ENCODE results near the gene RBMS1. TPM values are rescaled to one million over a fixed set of nuclear protein-coding genes. Genes with fewer than 3 reads are reported as not detected.
A peak's percentile ranks its signal among the peaks of the same experiment; 100 is the strongest.

RBMS1 gene
- total and polyA plus RNA-seq, 2 of the 13 experiments (the other 11 are each of a cell fraction or from before 2014, with no cell fraction given) = 55.5 to 110 TPM

DNA sequence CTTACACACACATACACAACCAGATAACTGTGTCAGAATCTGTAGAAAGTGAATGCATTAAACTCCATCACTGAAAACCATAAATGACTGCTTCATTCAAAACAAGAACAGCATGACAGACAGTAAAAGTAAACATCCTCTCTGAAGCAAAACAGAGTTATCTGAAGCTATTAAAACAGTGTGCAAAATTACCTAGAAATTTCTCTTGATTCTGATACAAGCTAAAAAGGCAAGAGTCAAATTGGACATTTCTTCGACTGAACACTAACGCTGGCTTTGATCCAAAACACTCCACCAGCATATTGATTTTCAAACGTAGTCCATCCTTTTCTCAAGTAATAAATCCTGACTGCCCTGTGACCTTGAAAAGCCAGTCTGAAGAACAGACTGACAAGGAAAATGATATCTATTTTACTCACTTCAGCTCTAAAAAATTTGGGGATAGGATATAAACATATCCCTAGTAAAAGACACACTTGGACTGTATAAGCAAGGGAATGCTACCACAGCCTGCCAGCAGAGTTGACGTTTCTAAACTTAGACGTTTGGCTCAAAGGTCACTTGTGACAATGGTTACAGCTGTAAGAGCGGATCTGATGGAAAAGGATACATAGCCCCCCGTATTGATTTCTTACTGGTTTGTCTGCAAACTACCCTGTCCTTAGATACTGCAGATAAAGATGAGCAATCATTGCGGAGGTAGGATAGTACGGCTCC lies 164.6 kb downstream of the RBMS1 start (continued):
- TF ChIP-seq FOXK1 (CRISPR knock-in tag; IDR thresholded peaks at IDR 0.05; ENCODE audit: borderline replicate concordance, low read depth) (peak; percentile 65; the same call in 1 of the 2 replicates), GABPA (IDR thresholded peaks at IDR 0.05; ENCODE audit: low read depth, low read length) (no peak), GABPA (CRISPR knock-in tag; IDR thresholded peaks at IDR 0.05; ENCODE audit: low read depth) (no peak), ASH2L (IDR thresholded peaks at IDR 0.05; ENCODE audit: insufficient read length, low read depth, low read length) (peak; percentile 65), FOXA3 (CRISPR knock-in tag; IDR thresholded peaks at IDR 0.05) (peak; percentile 74), HMG20A (CRISPR knock-in tag; IDR thresholded peaks at IDR 0.05; ENCODE audit: borderline replicate concordance) (peak; percentile 47; the same call in 1 of the 2 replicates), RBM22 (optimal IDR thresholded peaks at IDR 0.05; ENCODE audit: low read length) (peak; percentile 36), EHMT2 (IDR thresholded peaks at IDR 0.05; ENCODE audit: borderline replicate concordance, low read depth, low read length) (peak; percentile 60; the same call in 1 of the 2 replicates), NCOR1 (IDR thresholded peaks at IDR 0.05; ENCODE audit: borderline replicate concordance, low read length) (peak; percentile 76; the same call in 1 of the 2 replicates), ZNF788 (CRISPR knock-in tag; IDR thresholded peaks at IDR 0.05; ENCODE audit: borderline replicate concordance) (no peak), ETV5 (CRISPR knock-in tag; IDR thresholded peaks at IDR 0.05; ENCODE audit: borderline replicate concordance) (peak; percentile 62; the same call in 1 of the 2 replicates), ZC3H4 (CRISPR knock-in tag; IDR thresholded peaks at IDR 0.05; ENCODE audit: borderline replicate concordance) (no peak), FOXP1 (IDR thresholded peaks at IDR 0.05) (no peak), FOXP1 (CRISPR knock-in tag; IDR thresholded peaks at IDR 0.05) (peak; percentile 53; the same call in 1 of the 2 replicates), SMAD9 (CRISPR knock-in tag; IDR thresholded peaks at IDR 0.05) (no peak), MEIS1 (CRISPR knock-in tag; IDR thresholded peaks at IDR 0.05; ENCODE audit: borderline replicate concordance) (peak; percentile 55; the same call in 1 of the 2 replicates), PCBP1 (IDR thresholded peaks at IDR 0.05; ENCODE audit: borderline replicate concordance, low read depth, low read length) (no peak), GATA4 (IDR thresholded peaks at IDR 0.05; ENCODE audit: borderline replicate concordance, low read depth) (0 out of 2 replicates have a peak, but pooled peaks have one; percentile 32), GLI4 (CRISPR knock-in tag; IDR thresholded peaks at IDR 0.05; ENCODE audit: borderline replicate concordance) (no peak), NFIC (IDR thresholded peaks at IDR 0.05; ENCODE audit: low read length) (peak; percentile 84; the same call in 1 of the 2 replicates), ZNF12 (CRISPR knock-in tag; IDR thresholded peaks at IDR 0.05) (peak; percentile 94), GATAD2A (CRISPR knock-in tag; IDR thresholded peaks at IDR 0.05) (peak; percentile 95), TCF7 (IDR thresholded peaks at IDR 0.05; ENCODE audit: low read depth) (peak; percentile 22; the same call in 1 of the 2 replicates), ONECUT2 (CRISPR knock-in tag; IDR thresholded peaks at IDR 0.05) (peak; percentile 90), SMC3 (IDR thresholded peaks at IDR 0.05; ENCODE audit: low read length) (peak; percentile 15; the same call in 1 of the 2 replicates), HNF4A (CRISPR knock-in tag; IDR thresholded peaks at IDR 0.05) (peak; percentile 94), ZNF614 (CRISPR knock-in tag; IDR thresholded peaks at IDR 0.05; ENCODE audit: borderline replicate concordance) (peak; percentile 48; the same call in 1 of the 2 replicates), ELK4 (CRISPR knock-in tag; IDR thresholded peaks at IDR 0.05; ENCODE audit: borderline replicate concordance) (no peak), XRCC5 (optimal IDR thresholded peaks at IDR 0.05; ENCODE audit: low read length) (no peak), HDAC1 (CRISPR knock-in tag; IDR thresholded peaks at IDR 0.05) (peak; percentile 74), STAG1 (CRISPR knock-in tag; IDR thresholded peaks at IDR 0.05) (no peak)
- TF ChIP-seq, protein P1, sequence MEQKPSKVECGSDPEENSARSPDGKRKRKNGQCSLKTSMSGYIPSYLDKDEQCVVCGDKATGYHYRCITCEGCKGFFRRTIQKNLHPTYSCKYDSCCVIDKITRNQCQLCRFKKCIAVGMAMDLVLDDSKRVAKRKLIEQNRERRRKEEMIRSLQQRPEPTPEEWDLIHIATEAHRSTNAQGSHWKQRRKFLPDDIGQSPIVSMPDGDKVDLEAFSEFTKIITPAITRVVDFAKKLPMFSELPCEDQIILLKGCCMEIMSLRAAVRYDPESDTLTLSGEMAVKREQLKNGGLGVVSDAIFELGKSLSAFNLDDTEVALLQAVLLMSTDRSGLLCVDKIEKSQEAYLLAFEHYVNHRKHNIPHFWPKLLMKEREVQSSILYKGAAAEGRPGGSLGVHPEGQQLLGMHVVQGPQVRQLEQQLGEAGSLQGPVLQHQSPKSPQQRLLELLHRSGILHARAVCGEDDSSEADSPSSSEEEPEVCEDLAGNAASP (CRISPR knock-in tag; IDR thresholded peaks at IDR 0.05; ENCODE audit: borderline replicate concordance) = peak; percentile 40; the same call in 1 of the 2 replicates

Measured in HepG2 (cell line).